GM12878 (cell line): Measurements from ENCODE around the gene MAGEA9. TPM values are rescaled to one million over a fixed set of nuclear protein-coding genes. Genes with fewer than 3 reads are reported as not detected.

Source experiments
- ATAC-seq: fragments of 200-7000 bp; cut with Tn5 transposase; 3 replicates; pipeline ENCODE4 v1.9.1; 2020; ENCODE audit warnings: mild to moderate bottlenecking, moderate library complexity
- BruUV-seq: library from RNA; stranded (reverse); fragments of 400-500 nt; replicated peaks from 2 replicates; lab custom pipeline; 2021; lab: Mats Ljungman, UMichigan
- CTCF ChIA-PET: fragments of 300-600 bp; sonication (Branson Sonifier 250); formaldehyde crosslinking; extraction: SDS; loops from one replicate; lab custom pipeline; 2021; ENCODE audit warnings: inconsistent platforms; lab: Yijun Ruan, JAX
- POLR2A ChIA-PET: fragments of 350-600 bp; formaldehyde crosslinking; extraction: SDS; loops from one replicate; lab custom pipeline; 2021; ENCODE audit warnings: inconsistent platforms; lab: Charles Lee
- RAD21 ChIA-PET: fragments of 300-600 bp; sonication (Branson Sonifier 250); formaldehyde crosslinking; loops from one replicate; lab custom pipeline; 2023; ENCODE audit warnings: antibody characterized with exemption; ENCODE audit not compliant: unreplicated experiment; lab: Charles Lee
- SMC1A ChIA-PET: fragments of 300-600 bp; sonication (Branson Sonifier 250); formaldehyde crosslinking; loops from one replicate; lab custom pipeline; 2023; ENCODE audit not compliant: unreplicated experiment, uncharacterized antibody; lab: Charles Lee
- DNase-seq: peaks from one replicate; pipeline ENCODE4 v3.0.0-alpha.2; 2011; ENCODE audit warnings: low read depth, low spot score
- FAIRE-seq: peaks from 3 replicates; lab custom pipeline; 2011; peaks lifted over from hg19 to GRCh38; lab: Jason Lieb, UNC
- H2AFZ ChIP-seq: 2 replicates; pipeline ENCODE4 v1.6.0; 2011; ENCODE audit warnings: low read depth, low read length, control low read depth; ENCODE audit not compliant: control insufficient read depth
- H3K27ac ChIP-seq: 2 replicates; pipeline ENCODE4 v1.5.1; 2011; ENCODE audit warnings: control low read depth; ENCODE audit not compliant: control insufficient read depth, insufficient read depth
- H3K27me3 ChIP-seq, 2 experiments: replicated peaks in 1 of 2; 2 replicates each; pipeline versions ENCODE4 v1.6.0 to v1.6.1; 2011; ENCODE audit warnings: low read length in 1 of 2; ENCODE audit not compliant: control insufficient read depth in 2 of 2, insufficient read depth in 2 of 2
- H3K36me3 ChIP-seq, 2 experiments: 2 replicates each; pipeline ENCODE4 v1.5.1; 2011; ENCODE audit warnings: low read length in 1 of 2; ENCODE audit not compliant: control insufficient read depth in 2 of 2, insufficient read depth in 2 of 2
- H3K4me1 ChIP-seq: 2 replicates; pipeline ENCODE4 v1.6.1; 2011; ENCODE audit warnings: mild to moderate bottlenecking, low read length, moderate library complexity, mixed read lengths; ENCODE audit not compliant: control insufficient read depth, insufficient read depth
- H3K4me2 ChIP-seq: 2 replicates; pipeline ENCODE4 v1.6.0; 2011; ENCODE audit warnings: control low read depth; ENCODE audit not compliant: control insufficient read depth, insufficient read depth
- H3K4me3 ChIP-seq: fragments of 200-600 bp; sonication (generic); 2 replicates; pipeline ENCODE4 v1.5.1; 2016
- H3K79me2 ChIP-seq: 2 replicates; pipeline ENCODE4 v1.6.0; 2011; ENCODE audit warnings: low read length; ENCODE audit not compliant: control insufficient read depth, insufficient read depth
- H3K9ac ChIP-seq: 2 replicates; pipeline ENCODE4 v1.8.0; 2011; ENCODE audit warnings: low read length, control low read depth, mixed read lengths; ENCODE audit not compliant: control insufficient read depth, insufficient read depth
- H3K9me3 ChIP-seq: replicated peaks from 3 replicates; pipeline ENCODE4 v1.5.1; 2011; ENCODE audit warnings: mild to moderate bottlenecking, low read length; ENCODE audit not compliant: control insufficient read depth, insufficient read depth
- H4K20me1 ChIP-seq: 2 replicates; pipeline ENCODE4 v1.6.0; 2011; ENCODE audit not compliant: control insufficient read depth, insufficient read depth
- ATF3 ChIP-seq: IDR thresholded peaks from 2 replicates; pipeline ENCODE4 v1.6.1; 2011; ENCODE audit warnings: low read depth, mild to moderate bottlenecking, low read length, moderate library complexity, borderline replicate concordance; ENCODE audit errors: extremely low read depth
- BACH1 ChIP-seq: fragments of 450-650 bp; IDR thresholded peaks from 2 replicates; pipeline ENCODE4 v1.6.1; 2017; ENCODE audit warnings: mild to moderate bottlenecking, borderline replicate concordance
- CUX1 ChIP-seq: IDR thresholded peaks from 2 replicates; pipeline ENCODE4 v1.6.1; 2012; ENCODE audit warnings: improper control_type of control experiment, low read depth, low read length; ENCODE audit not compliant: insufficient replicate concordance
- ETV6 ChIP-seq, 2 experiments: fragments of 450-650 bp in 1 of 2; IDR thresholded peaks in 1 of 2; conservative IDR thresholded peaks in 1 of 2; 2 replicates each; pipeline ENCODE4 v1.6.1; 2014; ENCODE audit warnings: antibody characterized with exemption in 1 of 2, borderline replicate concordance in 1 of 2, low read depth in 1 of 2, mild to moderate bottlenecking in 1 of 2, moderate library complexity in 1 of 2
- EZH2 ChIP-seq: IDR thresholded peaks from 2 replicates; pipeline ENCODE4 v1.6.1; 2012; ENCODE audit warnings: low read depth, mild to moderate bottlenecking, control low read depth, inconsistent platforms, low read length, borderline replicate concordance; ENCODE audit not compliant: control insufficient read depth
- JUNB ChIP-seq: IDR thresholded peaks from 2 replicates; pipeline ENCODE4 v1.6.1; 2016; ENCODE audit warnings: antibody characterized with exemption, mild to moderate bottlenecking
- KAT2A ChIP-seq: conservative IDR thresholded peaks from 2 replicates; pipeline ENCODE4 v1.6.1; 2011; ENCODE audit warnings: low read depth, low read length; ENCODE audit not compliant: control insufficient read depth
- MXI1 ChIP-seq: fragments of 150-350 bp; IDR thresholded peaks from 2 replicates; pipeline ENCODE4 v1.6.1; 2011; ENCODE audit warnings: low read depth, mild to moderate bottlenecking, inconsistent platforms, low read length, improper control_type of control experiment
- SIN3A ChIP-seq: IDR thresholded peaks from 2 replicates; pipeline ENCODE4 v1.6.1; 2012; ENCODE audit warnings: low read depth, low read length, improper control_type of control experiment
- SMC3 ChIP-seq: IDR thresholded peaks from 2 replicates; pipeline ENCODE4 v1.6.1; 2011; ENCODE audit warnings: low read length, improper control_type of control experiment, borderline replicate concordance
- SP1 ChIP-seq: IDR thresholded peaks from one replicate; pipeline ENCODE4 v1.6.1; 2011; ENCODE audit warnings: low read depth, low read length
- SPI1 ChIP-seq: IDR thresholded peaks from 2 replicates; pipeline ENCODE4 v1.6.1; 2011; ENCODE audit warnings: low read depth, mild to moderate bottlenecking, low read length, moderate library complexity, borderline replicate concordance; ENCODE audit not compliant: insufficient read depth
- STAT3 ChIP-seq: IDR thresholded peaks from 2 replicates; pipeline ENCODE4 v1.6.1; 2011; ENCODE audit warnings: low read depth, low read length, improper control_type of control experiment
- TCF3 ChIP-seq: IDR thresholded peaks from 2 replicates; pipeline ENCODE4 v1.6.1; 2012; ENCODE audit warnings: low read depth, mild to moderate bottlenecking, low read length, borderline replicate concordance; ENCODE audit not compliant: insufficient read depth
- WGBS: methylation state at CpG from one replicate; pipeline ENCODE4 v1.1.6; 2016; ENCODE audit warnings: low lambda C conversion rate; ENCODE audit not compliant: insufficient replicate concordance, insufficient coverage; ENCODE audit errors: missing lambda C conversion rate; 5-methylcytosine and 5-hydroxymethylcytosine counted together
- in situ Hi-C: fragments of 300-500 bp; cut with MboI; formaldehyde crosslinking; loops from 9 replicates; pipeline ENCODE4 v1.14.3; 2018; ENCODE audit warnings: mixed read lengths
- intact Hi-C: fragments of 100-400 bp; cut with micrococcal nuclease; formaldehyde crosslinking; loops from one replicate; pipeline ENCODE4 v1.14.2; 2022; ENCODE audit not compliant: unreplicated experiment
- polyA plus RNA-seq, 11 experiments: library from polyadenylated mRNA; depleted of rRNA in 4 of 11; unstranded in 6 of 11; stranded (reverse) in 5 of 11; fragments of >200 nt; fragmentation: Nextera tagmentation in 4 of 11; fragmentation: Illumina TruSeq in 1 of 11; extraction: Ambion mirVana in 4 of 11; extraction: Trizol in 1 of 11; gene quantifications; 1 replicate in 1 of 11; 2 replicates in 10 of 11; pipeline versions ENCODE4 v1.2.1 to v1.2.3, GENCODE V29; 2011 to 2016; ENCODE audit warnings: inconsistent platforms in 2 of 11, missing spikeins in 2 of 11, low read depth in 1 of 11
- total RNA-seq, 4 experiments: library from RNA; depleted of rRNA in 3 of 4; stranded (reverse); fragments of >200 nt in 3 of 4; fragmentation: Illumina TruSeq in 1 of 4; extraction: Trizol in 1 of 4; gene quantifications; 2 replicates each; pipeline versions ENCODE4 v1.2.1 to v1.2.3, GENCODE V29; 2013 to 2021

The MAGEA9 gene
- total and polyA plus RNA-seq, 10 of the 15 experiments (the other 5 are each of a cell fraction or from before 2014, with no cell fraction given), result not detected

- Histone ChIP-seq H3K9ac (no peak overlapping the region), H3K4me3 (no peak overlapping the region), H3K9me3 (no peaks in the 10 kb centered on the region; the same call in 2 of the 3 replicates), H3K36me3 (no peaks in the 10 kb centered on the region), H3K4me1 (no peaks in the 10 kb centered on the region), H3K27me3 (no peaks in the 10 kb centered on the region), H4K20me1 (no peaks in the 10 kb centered on the region), H3K79me2 (no peaks in the 10 kb centered on the region), H3K4me2 (no peak overlapping the region), H3K27ac (no peak overlapping the region), H2AFZ (no peak overlapping the region)
- RAD21 ChIA-PET, result no interaction called here
- in situ Hi-C loops, result no loop called here
- SMC1A ChIA-PET, result no interaction called here
- DNase-seq (no peak), FAIRE-seq (no peak), ATAC-seq (no peak)
- 31% methylated on average over 5 of the region's 8 CpGs for WGBS
- CTCF ChIA-PET, result no interaction called here
- POLR2A ChIA-PET, result no interaction called here
- intact Hi-C loops, result loop anchor here (10.0 kb wide), 2 partner anchors 57 to 63 kb away; no protein-coding TSS in a partner anchor
- TF ChIP-seq STAT3, result no peak
- TF ChIP-seq BACH1, result no peak
- no peak for TF ChIP-seq SMC3
- no peak for TF ChIP-seq SP1
- TF ChIP-seq MXI1, result no peak
- no peak for TF ChIP-seq SPI1
- TF ChIP-seq TCF3, result no peak
- no peak for TF ChIP-seq SIN3A
- TF ChIP-seq ETV6 (conservative IDR thresholded peaks at IDR 0.05 in 1 of 2, IDR thresholded peaks at IDR 0.05 in 1 of 2; ENCODE audit: borderline replicate concordance in 1 of 2, low read depth in 1 of 2), result no peak
- TF ChIP-seq KAT2A, result no peak
- no peak for TF ChIP-seq CUX1
- no peak for TF ChIP-seq ATF3
- TF ChIP-seq JUNB, result no peak
- no peak for TF ChIP-seq EZH2
- BruUV-seq, result no TSS peak
Measured at GRCh38 chrX:149757206-149758067, 24.3 kb upstream of the MAGEA9 start.
